ENCODE data around the gene BBLN.

The BBLN gene

GRCh38 chr9:128166169-128166568 lies 6.1 kb downstream of the BBLN start:
- H3K27me3 ChIP-seq (ENCODE audit: low read depth, low read length): no peaks in the 10 kb centered on the region

DNA sequence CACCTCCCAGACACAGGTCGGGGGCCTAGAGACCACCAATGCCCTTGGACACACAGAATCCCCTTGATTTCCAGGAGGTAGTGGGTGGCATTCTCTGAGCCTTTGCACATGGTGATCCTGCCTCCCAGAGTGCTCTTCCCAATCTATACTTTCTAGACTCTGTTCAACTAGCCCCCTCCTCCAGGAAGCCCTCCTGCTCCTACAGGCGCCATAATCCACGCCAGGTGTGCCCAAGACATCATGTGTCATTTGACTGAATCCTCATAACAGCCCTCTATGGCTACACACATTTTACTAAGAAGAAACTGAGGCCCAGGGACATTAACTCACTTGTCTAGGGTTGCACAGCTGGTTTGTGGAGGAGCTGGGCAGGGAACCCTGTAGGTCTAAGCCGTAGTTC lies 7.1 kb downstream of the BBLN start:
- no peak overlapping the region for H2AFZ ChIP-seq (ENCODE audit: low read depth, low read length)
- H3K27ac ChIP-seq (ENCODE audit: low read length): no peak overlapping the region
- H4K20me1 ChIP-seq (ENCODE audit: insufficient read depth, low read length): no peaks in the 10 kb centered on the region
- H3K4me2 ChIP-seq (ENCODE audit: low read length): no peak overlapping the region
- H3K27me3 ChIP-seq (ENCODE audit: low read depth, low read length): no peaks in the 10 kb centered on the region
- TF ChIP-seq EZH2phosphoT487 (IDR thresholded peaks at IDR 0.05; ENCODE audit: low read depth): no peak
- TF ChIP-seq, protein P1, sequence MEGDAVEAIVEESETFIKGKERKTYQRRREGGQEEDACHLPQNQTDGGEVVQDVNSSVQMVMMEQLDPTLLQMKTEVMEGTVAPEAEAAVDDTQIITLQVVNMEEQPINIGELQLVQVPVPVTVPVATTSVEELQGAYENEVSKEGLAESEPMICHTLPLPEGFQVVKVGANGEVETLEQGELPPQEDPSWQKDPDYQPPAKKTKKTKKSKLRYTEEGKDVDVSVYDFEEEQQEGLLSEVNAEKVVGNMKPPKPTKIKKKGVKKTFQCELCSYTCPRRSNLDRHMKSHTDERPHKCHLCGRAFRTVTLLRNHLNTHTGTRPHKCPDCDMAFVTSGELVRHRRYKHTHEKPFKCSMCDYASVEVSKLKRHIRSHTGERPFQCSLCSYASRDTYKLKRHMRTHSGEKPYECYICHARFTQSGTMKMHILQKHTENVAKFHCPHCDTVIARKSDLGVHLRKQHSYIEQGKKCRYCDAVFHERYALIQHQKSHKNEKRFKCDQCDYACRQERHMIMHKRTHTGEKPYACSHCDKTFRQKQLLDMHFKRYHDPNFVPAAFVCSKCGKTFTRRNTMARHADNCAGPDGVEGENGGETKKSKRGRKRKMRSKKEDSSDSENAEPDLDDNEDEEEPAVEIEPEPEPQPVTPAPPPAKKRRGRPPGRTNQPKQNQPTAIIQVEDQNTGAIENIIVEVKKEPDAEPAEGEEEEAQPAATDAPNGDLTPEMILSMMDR (IDR thresholded peaks at IDR 0.05; ENCODE audit: low read depth, low read length): no peak
- H3K9me3 ChIP-seq (ENCODE audit: insufficient read depth, low read length): no peaks in the 10 kb centered on the region
- H3K79me2 ChIP-seq (ENCODE audit: low read length): no peaks in the 10 kb centered on the region
- no peak overlapping the region for H3K4me3 ChIP-seq (ENCODE audit: low read length)
- no peaks in the 10 kb centered on the region for H3K4me1 ChIP-seq (ENCODE audit: low read length)
- H3K36me3 ChIP-seq (replicated peaks; ENCODE audit: low read depth, low read length): peaks cover 45% of the 10 kb centered on the region
- no peak overlapping the region for H3K9ac ChIP-seq (ENCODE audit: low read length)

More at GRCh38 chr9:128166169-128166568, 6.1 kb downstream of the BBLN start:
- TF ChIP-seq, protein P1 (IDR thresholded peaks at IDR 0.05; ENCODE audit: low read depth, low read length): no peak
- TF ChIP-seq EZH2phosphoT487 (IDR thresholded peaks at IDR 0.05; ENCODE audit: low read depth): no peak
- peaks cover 1% of the 10 kb centered on the region for H3K4me1 ChIP-seq (ENCODE audit: low read length)
- H3K4me3 ChIP-seq (ENCODE audit: low read length): no peak overlapping the region
- no peak overlapping the region for H2AFZ ChIP-seq (ENCODE audit: low read depth, low read length)
- no peaks in the 10 kb centered on the region for H3K9me3 ChIP-seq (ENCODE audit: insufficient read depth, low read length)
- H3K36me3 ChIP-seq (replicated peaks; ENCODE audit: low read depth, low read length): peaks cover 50% of the 10 kb centered on the region
- no peak overlapping the region for H3K9ac ChIP-seq (ENCODE audit: low read length)
- no peak overlapping the region for H3K4me2 ChIP-seq (ENCODE audit: low read length)
- no peaks in the 10 kb centered on the region for H4K20me1 ChIP-seq (ENCODE audit: insufficient read depth, low read length)
- no peak overlapping the region for H3K27ac ChIP-seq (ENCODE audit: low read length)
- H3K79me2 ChIP-seq (ENCODE audit: low read length): peaks cover 2% of the 10 kb centered on the region

DNA sequence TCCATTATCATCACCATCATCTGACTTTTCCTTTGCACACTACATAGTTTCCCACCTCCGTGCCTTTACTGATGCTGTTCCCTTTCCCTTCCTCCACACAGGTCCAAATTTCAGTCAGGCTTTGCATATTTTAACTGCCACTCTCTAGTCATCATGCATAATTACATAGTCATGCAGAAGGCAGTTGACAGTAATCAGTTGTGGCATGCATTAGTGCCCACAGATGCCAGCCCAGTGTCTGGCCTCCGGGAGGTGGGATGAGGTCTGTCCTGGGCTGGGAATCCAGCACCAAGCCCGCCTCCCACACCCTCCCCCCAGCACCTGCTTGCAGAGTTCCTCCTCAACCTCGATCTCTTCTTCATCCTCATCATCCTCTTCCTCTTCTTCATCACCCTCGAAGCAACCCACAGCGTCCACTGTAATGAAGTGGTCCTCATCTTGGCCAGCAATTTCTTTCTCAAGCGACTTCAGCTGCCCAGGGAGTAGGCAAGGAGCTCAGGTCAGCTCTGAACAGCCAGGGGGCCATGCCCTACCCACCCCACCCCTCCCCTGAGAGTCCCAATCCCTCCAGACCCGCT lies 8.8 kb downstream of the BBLN start:
- Histone ChIP-seq H3K4me2 (ENCODE audit: low read length) (no peak overlapping the region), H3K27ac (ENCODE audit: low read length) (no peak overlapping the region), H3K27me3 (ENCODE audit: low read depth, low read length) (no peaks in the 10 kb centered on the region), H3K36me3 (replicated peaks; ENCODE audit: low read depth, low read length) (peaks cover 38% of the 10 kb centered on the region), H3K9ac (ENCODE audit: low read length) (no peak overlapping the region), H4K20me1 (ENCODE audit: insufficient read depth, low read length) (no peaks in the 10 kb centered on the region), H3K79me2 (ENCODE audit: low read length) (no peaks in the 10 kb centered on the region), H3K4me1 (ENCODE audit: low read length) (no peaks in the 10 kb centered on the region), H3K4me3 (ENCODE audit: low read length) (no peak overlapping the region), H2AFZ (ENCODE audit: low read depth, low read length) (no peak overlapping the region), H3K9me3 (ENCODE audit: insufficient read depth, low read length) (no peaks in the 10 kb centered on the region)
- TF ChIP-seq EZH2phosphoT487 (IDR thresholded peaks at IDR 0.05; ENCODE audit: low read depth): no peak
- TF ChIP-seq, protein P1 (IDR thresholded peaks at IDR 0.05; ENCODE audit: low read depth, low read length): no peak

- Histone ChIP-seq H3K9ac (ENCODE audit: low read length) (no peak overlapping the region), H3K36me3 (replicated peaks; ENCODE audit: low read depth, low read length) (peaks cover 38% of the 10 kb centered on the region), H3K4me1 (ENCODE audit: low read length) (no peaks in the 10 kb centered on the region), H3K27me3 (ENCODE audit: low read depth, low read length) (no peaks in the 10 kb centered on the region), H3K27ac (ENCODE audit: low read length) (no peak overlapping the region), H4K20me1 (ENCODE audit: insufficient read depth, low read length) (no peaks in the 10 kb centered on the region), H2AFZ (ENCODE audit: low read depth, low read length) (no peak overlapping the region), H3K79me2 (ENCODE audit: low read length) (no peaks in the 10 kb centered on the region), H3K9me3 (ENCODE audit: insufficient read depth, low read length) (no peaks in the 10 kb centered on the region), H3K4me3 (ENCODE audit: low read length) (no peak overlapping the region), H3K4me2 (ENCODE audit: low read length) (no peak overlapping the region)
- TF ChIP-seq, protein P1 (IDR thresholded peaks at IDR 0.05; ENCODE audit: low read depth, low read length): no peak
- TF ChIP-seq EZH2phosphoT487 (IDR thresholded peaks at IDR 0.05; ENCODE audit: low read depth): no peak
Observed at GRCh38 chr9:128169492-128169891, 9.4 kb downstream of the BBLN start.
